Naive thymus-derived CD4-positive, alpha-beta T cell (primary cell): ENCODE data around the gene CRIP3. TPM values are rescaled to one million over a fixed set of nuclear protein-coding genes. Genes with fewer than 3 reads are reported as not detected.

Source experiments
- ATAC-seq: fragments of 150-1000 bp; cut with Tn5 transposase; 2 replicates; pipeline ENCODE4 v1.10.0; 2021; ENCODE audit warnings: mild to moderate bottlenecking, moderate library complexity
- CTCF ChIA-PET: fragments of 350-600 bp; sonication (Branson Sonifier 250); formaldehyde crosslinking; loops from one replicate; lab custom pipeline; 2021; ENCODE audit warnings: antibody characterized with exemption; lab: Charles Lee
- POLR2A ChIA-PET: fragments of 350-600 bp; sonication (Branson Sonifier 250); formaldehyde crosslinking; loops from one replicate; lab custom pipeline; 2021; ENCODE audit warnings: antibody characterized with exemption, inconsistent platforms; lab: Charles Lee
- DNase-seq, 9 donors: peaks; one replicate each; pipeline versions ENCODE4 v3.0.0 to v3.0.0-alpha.2; 2020 to 2022; ENCODE audit warnings: mixed read lengths in 1 of 9
- H3K27ac ChIP-seq: one replicate; pipeline ENCODE4 v1.7.0; 2013; ENCODE audit warnings: mild to moderate bottlenecking, low read depth, low read length, moderate library complexity
- H3K27me3 ChIP-seq, 2 donors: one replicate each; pipeline ENCODE4 v1.7.0; 2013; ENCODE audit warnings: low read length in 2 of 2, mild to moderate bottlenecking in 2 of 2, moderate library complexity in 2 of 2; ENCODE audit not compliant: control insufficient read depth in 2 of 2, insufficient read depth in 2 of 2
- H3K36me3 ChIP-seq, 3 experiments: 1 replicate in 2 of 3; 2 replicates in 1 of 3; pipeline ENCODE4 v1.7.0; 2013; ENCODE audit warnings: low read length in 3 of 3, mild to moderate bottlenecking in 3 of 3, moderate library complexity in 1 of 3; ENCODE audit not compliant: insufficient read depth in 3 of 3, control insufficient read depth in 2 of 3
- H3K4me1 ChIP-seq, 2 donors: one replicate each; pipeline ENCODE4 v1.7.0; 2013; ENCODE audit warnings: low read length in 2 of 2, mild to moderate bottlenecking in 2 of 2, moderate library complexity in 1 of 2; ENCODE audit not compliant: control insufficient read depth in 2 of 2, insufficient read depth in 2 of 2
- H3K4me3 ChIP-seq: 2 replicates; pipeline ENCODE4 v1.7.0; 2013; ENCODE audit warnings: mild to moderate bottlenecking, low read length
- H3K9me3 ChIP-seq, 3 experiments: 1 replicate in 2 of 3; 2 replicates in 1 of 3; pipeline ENCODE4 v1.7.0; 2013; ENCODE audit warnings: low read length in 3 of 3; ENCODE audit not compliant: control insufficient read depth in 2 of 3
- H3K27ac Mint-ChIP-seq, 9 donors: one replicate each; pipeline ENCODE4 v1.8.0; 2020 to 2022; ENCODE audit warnings: mixed read lengths in 9 of 9, mild to moderate bottlenecking in 8 of 9, moderate library complexity in 5 of 9, inconsistent platforms in 2 of 9
- H3K27me3 Mint-ChIP-seq, 5 donors: one replicate each; pipeline ENCODE4 v1.8.0; 2021 to 2022; ENCODE audit warnings: mixed read lengths in 5 of 5, mild to moderate bottlenecking in 1 of 5
- H3K36me3 Mint-ChIP-seq, 5 donors: one replicate each; pipeline ENCODE4 v1.8.0; 2020 to 2022; ENCODE audit warnings: mixed read lengths in 5 of 5, mild to moderate bottlenecking in 3 of 5, inconsistent platforms in 1 of 5
- H3K4me1 Mint-ChIP-seq, 7 donors: one replicate each; pipeline ENCODE4 v1.8.0; 2020 to 2022; ENCODE audit warnings: mixed read lengths in 7 of 7, mild to moderate bottlenecking in 3 of 7, inconsistent platforms in 1 of 7
- H3K4me3 Mint-ChIP-seq, 10 donors: one replicate each; pipeline ENCODE4 v1.8.0; 2020 to 2022; ENCODE audit warnings: mild to moderate bottlenecking in 10 of 10, mixed read lengths in 10 of 10, moderate library complexity in 6 of 10, inconsistent platforms in 2 of 10
- H3K9me3 Mint-ChIP-seq, 11 donors: one replicate each; pipeline ENCODE4 v1.8.0; 2020 to 2022; ENCODE audit warnings: mixed read lengths in 11 of 11, mild to moderate bottlenecking in 4 of 11, inconsistent platforms in 1 of 11, moderate library complexity in 1 of 11
- intact Hi-C, 2 donors: fragments of 100-400 bp; cut with micrococcal nuclease; formaldehyde crosslinking; loops; one replicate each; pipeline ENCODE4 v1.15.1; 2023
- polyA plus RNA-seq, 2 donors: library from polyadenylated mRNA; unstranded; fragments of 300-500 nt; fragmentation: Illumina TruSeq; gene quantifications; one replicate each; pipeline ENCODE4 v1.2.3, GENCODE V29; 2021
- total RNA-seq, 6 experiments: library from RNA in 5 of 6; stranded (reverse) in 5 of 6; gene quantifications; 1 replicate in 5 of 6; 2 replicates in 1 of 6; pipeline ENCODE4 v1.2.3 and lab custom pipeline; 2021 to 2026

The CRIP3 gene
- total and polyA plus RNA-seq, 7 experiments from 2014 or later = 2.1 to 7.4 (median 4.8) TPM; not detected in 3

- Mint-ChIP-seq H3K36me3 (no peaks in the 10 kb centered on the region), H3K4me3 (no peak overlapping the region), H3K27me3 (peaks cover 4 to 44% (median 18%) of the 10 kb centered on the region in 5 donors), H3K9me3 (no peaks in the 10 kb centered on the region), H3K4me1 (peaks cover 0 to 3% (median 0%) of the 10 kb centered on the region in 7 donors), H3K27ac (no peak overlapping the region)
- Histone ChIP-seq H3K9me3 (no peaks in the 10 kb centered on the region), H3K27ac (no peak overlapping the region), H3K27me3 (no peaks in the 10 kb centered on the region), H3K36me3 (no peaks in the 10 kb centered on the region), H3K4me1 (no peaks in the 10 kb centered on the region), H3K4me3 (no peak overlapping the region)
- ATAC-seq (peak; percentile 10), DNase-seq (no peak)
- intact Hi-C loops = no loop called here
- POLR2A ChIA-PET = no interaction called here
- CTCF ChIA-PET = no interaction called here
These were observed 21.5 kb downstream of the CRIP3 start for GRCh38 chr6:43286980-43287716.

- Mint-ChIP-seq H3K27me3 (peaks cover 8 to 45% (median 21%) of the 10 kb centered on the region in 5 donors), H3K4me3 (no peak overlapping the region), H3K36me3 (no peaks in the 10 kb centered on the region), H3K9me3 (no peaks in the 10 kb centered on the region), H3K4me1 (peaks cover 0 to 3% (median 0%) of the 10 kb centered on the region in 7 donors), H3K27ac (no peak overlapping the region)
- ChIA-PET CTCF (no interaction called here), POLR2A (no interaction called here)
- H3K27me3 ChIP-seq = no peaks in the 10 kb centered on the region
- no peak overlapping the region for H3K4me3 ChIP-seq
- DNase-seq (no peak), ATAC-seq (no peak)
- H3K36me3 ChIP-seq = no peaks in the 10 kb centered on the region
- H3K9me3 ChIP-seq = no peaks in the 10 kb centered on the region
- no peaks in the 10 kb centered on the region for H3K4me1 ChIP-seq
- H3K27ac ChIP-seq = no peak overlapping the region
- intact Hi-C loops = no loop called here
These were observed 22.1 kb downstream of the CRIP3 start for GRCh38 chr6:43286456-43286979.

- H3K9me3 Mint-ChIP-seq = no peaks in the 10 kb centered on the region
- H3K4me3 Mint-ChIP-seq = no peak overlapping the region
- no peak for DNase-seq
- Histone ChIP-seq H3K4me3 (no peak overlapping the region), H3K27ac (no peak overlapping the region), H3K27me3 (no peaks in the 10 kb centered on the region), H3K4me1 (no peaks in the 10 kb centered on the region), H3K36me3 (no peaks in the 10 kb centered on the region), H3K9me3 (no peaks in the 10 kb centered on the region)
- H3K36me3 Mint-ChIP-seq = no peaks in the 10 kb centered on the region
- intact Hi-C loops = no loop called here
- peaks cover 0 to 6% (median 0%) of the 10 kb centered on the region in 7 donors for H3K4me1 Mint-ChIP-seq
- no peak for ATAC-seq
- ChIA-PET POLR2A (no interaction called here), CTCF (no interaction called here)
- H3K27me3 Mint-ChIP-seq = peaks cover 13 to 50% (median 24%) of the 10 kb centered on the region in 5 donors
- no peak overlapping the region for H3K27ac Mint-ChIP-seq
These were observed 22.8 kb downstream of the CRIP3 start for GRCh38 chr6:43285832-43286231.

- Histone ChIP-seq H3K4me3 (no peak overlapping the region), H3K27ac (no peak overlapping the region), H3K9me3 (no peaks in the 10 kb centered on the region), H3K36me3 (no peaks in the 10 kb centered on the region), H3K27me3 (no peaks in the 10 kb centered on the region), H3K4me1 (no peaks in the 10 kb centered on the region)
- peaks cover 0 to 6% (median 0%) of the 10 kb centered on the region in 7 donors for H3K4me1 Mint-ChIP-seq
- intact Hi-C loops = no loop called here
- ChIA-PET POLR2A (no interaction called here), CTCF (no interaction called here)
- no peak overlapping the region for H3K4me3 Mint-ChIP-seq
- H3K27ac Mint-ChIP-seq = no peak overlapping the region
- peaks cover 13 to 50% (median 24%) of the 10 kb centered on the region in 5 donors for H3K27me3 Mint-ChIP-seq
- no peaks in the 10 kb centered on the region for H3K36me3 Mint-ChIP-seq
- ATAC-seq (no peak), DNase-seq (no peak)
- no peaks in the 10 kb centered on the region for H3K9me3 Mint-ChIP-seq
These were observed 23.4 kb downstream of the CRIP3 start for GRCh38 chr6:43284991-43285781.

GRCh38 chr6:43283905-43284304 lies 24.7 kb downstream of the CRIP3 start:
- H3K27ac ChIP-seq = no peak overlapping the region
- H3K27me3 Mint-ChIP-seq = peaks cover 13 to 51% (median 24%) of the 10 kb centered on the region in 5 donors
- POLR2A ChIA-PET = no interaction called here
- H3K27ac Mint-ChIP-seq = no peak overlapping the region
- CTCF ChIA-PET = no interaction called here
- H3K4me1 ChIP-seq = no peaks in the 10 kb centered on the region
- intact Hi-C loops = no loop called here
- no peak overlapping the region for H3K4me3 Mint-ChIP-seq
- no peaks in the 10 kb centered on the region for H3K36me3 ChIP-seq
- H3K36me3 Mint-ChIP-seq = no peaks in the 10 kb centered on the region
- DNase-seq (no peak), ATAC-seq (no peak)
- H3K4me3 ChIP-seq = no peak overlapping the region
- H3K9me3 Mint-ChIP-seq = no peaks in the 10 kb centered on the region
- H3K27me3 ChIP-seq = no peaks in the 10 kb centered on the region
- H3K9me3 ChIP-seq = no peaks in the 10 kb centered on the region
- peaks cover 0 to 6% (median 0%) of the 10 kb centered on the region in 7 donors for H3K4me1 Mint-ChIP-seq

- Histone ChIP-seq H3K27ac (no peak overlapping the region), H3K4me1 (no peaks in the 10 kb centered on the region), H3K36me3 (no peaks in the 10 kb centered on the region), H3K9me3 (no peaks in the 10 kb centered on the region), H3K27me3 (no peaks in the 10 kb centered on the region), H3K4me3 (no peak overlapping the region)
- intact Hi-C loops = no loop called here
- ATAC-seq = no peak
- no peak for DNase-seq
- Mint-ChIP-seq H3K9me3 (no peaks in the 10 kb centered on the region), H3K27me3 (peaks cover 13 to 52% (median 24%) of the 10 kb centered on the region in 5 donors), H3K4me1 (peaks cover 0 to 6% (median 0%) of the 10 kb centered on the region in 7 donors), H3K4me3 (no peak overlapping the region), H3K27ac (no peak overlapping the region), H3K36me3 (no peaks in the 10 kb centered on the region)
- POLR2A ChIA-PET = no interaction called here
- CTCF ChIA-PET = no interaction called here
These were observed 25.1 kb downstream of the CRIP3 start for GRCh38 chr6:43283514-43283901.
